Measurements from ENCODE around the gene SOWAHB.

Gene SOWAHB

GRCh38 chr4:76897536-76898384, at the start of gene SOWAHB:
Gene SOWAHB, minus strand, starts transcription at chr4:76898144. Its CDS starts 295 bp downstream, at chr4:76897849.
- in situ Hi-C loops (cut with MboI; ENCODE audit: low sequenced_read_pairs): no loop called here

GRCh38 chr4:76947369-76947768, 49.4 kb upstream of the SOWAHB start:
- in situ Hi-C loops (cut with MboI; ENCODE audit: low sequenced_read_pairs): no loop called here

DNA sequence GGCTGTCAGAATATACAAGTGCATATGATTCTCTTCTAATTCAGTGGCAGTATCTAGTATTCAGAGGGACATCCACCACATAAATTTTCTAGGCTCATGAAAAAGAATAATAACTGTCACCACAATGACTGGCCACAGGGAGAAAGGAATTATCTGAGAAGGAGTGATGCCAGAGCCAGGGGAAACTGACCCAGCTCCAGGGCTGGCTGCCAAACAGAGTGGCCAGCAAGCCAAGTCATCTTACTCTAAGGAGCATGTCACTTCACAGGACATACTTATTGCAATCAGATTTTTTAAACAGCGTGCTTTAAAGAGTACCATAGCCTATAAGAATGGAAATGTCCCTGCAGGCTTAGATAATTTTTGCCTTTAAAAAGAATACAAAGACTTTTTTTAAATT, 45.8 kb upstream of the SOWAHB start:
- in situ Hi-C loops (cut with MboI; ENCODE audit: low sequenced_read_pairs): no loop called here

- in situ Hi-C loops (cut with MboI; ENCODE audit: low sequenced_read_pairs): no loop called here
These were observed 45.2 kb upstream of the SOWAHB start for GRCh38 chr4:76943129-76943620.

GRCh38 chr4:76939184-76939583, 41.2 kb upstream of the SOWAHB start:
- in situ Hi-C loops (cut with MboI; ENCODE audit: low sequenced_read_pairs): no loop called here

DNA sequence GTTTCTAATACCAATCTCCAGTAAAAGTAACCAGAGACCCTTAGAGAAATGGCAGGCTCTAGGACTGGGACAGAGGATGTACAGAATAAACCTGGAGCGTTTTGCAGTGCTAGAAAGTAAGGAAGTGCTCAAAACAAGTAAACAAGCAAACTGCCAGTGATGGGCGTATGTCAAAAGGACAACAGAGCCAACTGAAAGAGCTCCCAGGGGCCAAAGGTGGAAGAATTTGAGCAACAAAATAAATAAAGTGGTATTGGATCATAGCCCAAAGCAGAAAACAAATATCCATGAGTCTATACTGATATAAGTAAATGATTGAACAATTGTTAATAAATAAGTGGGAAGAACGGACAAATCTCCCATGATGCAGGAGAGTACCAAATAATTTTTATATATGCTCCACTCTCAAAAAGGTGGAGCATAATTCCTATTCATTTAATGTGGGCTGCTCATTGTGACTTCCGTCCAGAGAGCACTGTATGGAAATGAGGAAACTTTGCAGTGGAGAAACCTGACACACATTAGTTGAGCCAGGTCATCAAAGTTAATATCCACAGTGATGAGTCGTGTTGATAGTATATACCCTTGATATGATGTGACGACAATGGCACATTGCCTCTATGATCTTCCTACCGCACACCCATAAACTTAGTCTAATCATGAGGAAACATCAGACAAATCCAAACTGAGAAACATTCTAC, 33.8 kb upstream of the SOWAHB start:
- in situ Hi-C loops (cut with MboI; ENCODE audit: low sequenced_read_pairs): no loop called here

DNA sequence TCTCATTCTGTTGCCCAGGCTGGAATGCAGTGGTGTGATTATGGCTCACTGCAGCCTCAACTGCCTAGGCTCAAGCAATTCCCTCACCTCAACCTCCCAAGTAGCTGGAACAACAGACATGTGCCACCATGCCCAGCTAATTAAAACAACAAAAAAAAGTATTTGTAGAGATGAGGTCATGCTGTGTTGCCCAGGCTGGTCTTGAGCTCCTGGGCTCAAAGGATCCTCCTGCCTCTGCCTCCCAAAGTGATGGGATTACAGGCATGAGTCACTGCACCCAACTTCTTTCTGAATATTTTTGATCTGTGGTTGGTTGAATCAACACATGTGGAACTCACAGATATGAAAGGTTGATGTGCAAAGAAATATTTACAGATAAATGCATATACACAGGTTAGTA, 33.1 kb upstream of the SOWAHB start:
- in situ Hi-C loops (cut with MboI; ENCODE audit: low sequenced_read_pairs): no loop called here

DNA sequence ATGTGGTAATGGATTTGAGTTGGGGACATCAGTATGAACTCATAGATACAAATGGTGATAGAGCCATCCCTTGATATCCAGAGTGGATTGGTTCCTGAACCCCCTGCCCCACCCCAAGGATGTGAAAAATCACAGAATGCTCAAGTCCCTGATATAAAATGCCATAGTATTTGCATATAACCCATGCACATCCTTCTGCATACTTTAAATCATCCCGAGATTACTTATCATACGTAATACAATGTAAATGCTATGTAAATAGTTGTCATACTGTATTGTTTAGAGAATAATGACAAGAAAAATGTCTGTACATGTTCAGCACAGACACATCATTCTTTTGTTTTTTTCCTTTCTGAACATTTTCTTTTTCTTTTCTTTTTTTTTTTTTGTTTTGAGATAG, 32.7 kb upstream of the SOWAHB start:
- in situ Hi-C loops (cut with MboI; ENCODE audit: low sequenced_read_pairs): no loop called here

GRCh38 chr4:76926841-76927240, 28.9 kb upstream of the SOWAHB start:
- in situ Hi-C loops (cut with MboI; ENCODE audit: low sequenced_read_pairs): no loop called here

- in situ Hi-C loops (cut with MboI; ENCODE audit: low sequenced_read_pairs): no loop called here
These were observed 25.8 kb upstream of the SOWAHB start for GRCh38 chr4:76923619-76924357.

- in situ Hi-C loops (cut with MboI; ENCODE audit: low sequenced_read_pairs): no loop called here
These were observed 22.8 kb upstream of the SOWAHB start for GRCh38 chr4:76920715-76921114.

DNA sequence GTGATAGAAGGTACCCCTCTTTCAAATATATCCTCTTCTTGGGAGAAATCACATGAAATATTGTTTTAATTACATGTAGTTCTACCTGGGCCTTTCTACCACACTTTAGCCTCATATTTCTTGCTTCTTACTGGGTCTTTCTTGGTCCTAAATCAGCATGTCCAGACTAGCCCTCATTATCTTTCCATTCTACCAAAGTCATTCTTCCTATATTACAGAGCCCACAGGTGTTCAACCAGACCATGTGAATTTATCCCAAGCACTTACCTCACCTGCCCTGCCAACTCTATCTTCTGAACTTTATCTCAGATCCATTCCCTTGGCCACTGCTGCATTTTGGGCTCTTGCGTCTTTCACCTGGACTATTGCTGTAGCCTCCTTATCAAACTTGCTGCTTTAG, 11.8 kb upstream of the SOWAHB start:
- in situ Hi-C loops (cut with MboI; ENCODE audit: low sequenced_read_pairs): no loop called here

DNA sequence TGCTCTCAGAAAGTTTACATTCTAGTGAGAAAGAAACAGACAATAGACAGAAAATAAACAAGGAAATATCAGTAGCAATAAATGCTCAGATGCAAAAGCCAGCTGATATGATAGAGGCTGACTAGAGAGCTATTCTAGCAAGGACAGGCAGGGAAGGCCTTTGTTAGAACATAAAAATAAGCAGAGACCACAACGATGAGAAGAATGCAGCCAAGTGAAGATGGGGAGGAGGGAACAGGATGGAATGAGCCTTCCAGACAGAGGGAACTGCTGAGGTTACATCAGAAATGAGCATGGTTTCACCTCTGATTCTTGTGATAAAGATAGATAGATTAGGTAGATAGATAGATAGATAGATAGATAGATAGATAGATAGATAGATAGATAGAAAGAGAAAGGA, 7.6 kb upstream of the SOWAHB start:
- in situ Hi-C loops (cut with MboI; ENCODE audit: low sequenced_read_pairs): no loop called here

DNA sequence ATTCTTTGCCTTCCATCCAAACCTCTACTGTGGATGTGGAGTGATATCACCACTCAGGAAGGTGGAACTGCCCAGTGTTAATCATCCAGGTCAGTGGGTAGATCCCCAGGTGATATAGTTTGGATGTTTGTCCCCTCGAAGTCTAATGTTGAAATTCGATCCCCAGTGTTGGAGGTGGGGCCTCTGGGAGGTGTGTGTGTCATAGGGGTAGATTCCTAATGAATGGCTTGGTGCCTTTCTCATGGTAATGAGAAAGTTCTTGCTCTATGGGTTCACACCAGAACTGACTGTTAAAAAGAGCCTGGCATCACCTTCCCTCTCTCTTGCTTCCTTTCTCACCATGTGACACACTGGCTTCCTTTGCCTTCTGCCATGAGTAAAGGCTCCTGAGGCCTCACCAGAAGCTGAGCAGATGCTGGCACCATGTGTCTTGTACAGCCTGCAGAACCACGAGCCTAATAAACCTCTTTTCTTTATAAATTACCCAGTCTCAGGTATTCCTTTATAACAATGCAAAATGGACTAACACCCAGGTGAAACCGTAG, 6.8 kb upstream of the SOWAHB start:
- in situ Hi-C loops (cut with MboI; ENCODE audit: low sequenced_read_pairs): no loop called here

DNA sequence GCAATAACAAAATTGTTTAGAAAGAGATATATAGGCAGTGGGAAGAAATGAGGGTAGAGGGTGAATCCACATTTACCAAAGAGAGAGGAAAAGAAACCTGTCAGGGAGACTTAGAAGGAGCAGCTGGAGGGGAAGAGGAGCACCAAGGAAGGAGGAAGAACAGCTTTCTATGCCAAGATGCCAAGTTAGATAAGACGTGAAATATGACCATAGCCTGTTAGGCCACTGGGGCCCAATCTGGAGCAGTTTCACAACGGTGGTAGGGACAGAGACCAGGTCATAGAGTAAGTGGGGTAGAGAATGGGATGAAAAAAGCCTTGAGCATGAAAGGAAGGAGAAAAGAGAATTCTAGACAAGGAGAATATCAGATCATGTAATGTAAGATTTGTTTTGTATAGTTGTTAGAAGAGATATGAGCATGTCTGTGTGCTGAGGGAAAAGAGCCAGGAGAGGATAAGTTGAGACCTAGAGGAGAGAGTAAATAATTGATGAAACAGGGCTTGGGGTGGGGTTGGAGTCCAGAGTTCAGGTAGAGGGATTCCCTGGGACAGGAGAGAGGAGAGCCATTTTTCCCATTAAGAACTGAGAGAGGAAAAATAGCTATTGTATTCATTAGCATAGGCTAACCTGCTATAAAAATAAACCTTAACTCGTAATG, 4.4 kb upstream of the SOWAHB start:
- in situ Hi-C loops (cut with MboI; ENCODE audit: low sequenced_read_pairs): no loop called here

DNA sequence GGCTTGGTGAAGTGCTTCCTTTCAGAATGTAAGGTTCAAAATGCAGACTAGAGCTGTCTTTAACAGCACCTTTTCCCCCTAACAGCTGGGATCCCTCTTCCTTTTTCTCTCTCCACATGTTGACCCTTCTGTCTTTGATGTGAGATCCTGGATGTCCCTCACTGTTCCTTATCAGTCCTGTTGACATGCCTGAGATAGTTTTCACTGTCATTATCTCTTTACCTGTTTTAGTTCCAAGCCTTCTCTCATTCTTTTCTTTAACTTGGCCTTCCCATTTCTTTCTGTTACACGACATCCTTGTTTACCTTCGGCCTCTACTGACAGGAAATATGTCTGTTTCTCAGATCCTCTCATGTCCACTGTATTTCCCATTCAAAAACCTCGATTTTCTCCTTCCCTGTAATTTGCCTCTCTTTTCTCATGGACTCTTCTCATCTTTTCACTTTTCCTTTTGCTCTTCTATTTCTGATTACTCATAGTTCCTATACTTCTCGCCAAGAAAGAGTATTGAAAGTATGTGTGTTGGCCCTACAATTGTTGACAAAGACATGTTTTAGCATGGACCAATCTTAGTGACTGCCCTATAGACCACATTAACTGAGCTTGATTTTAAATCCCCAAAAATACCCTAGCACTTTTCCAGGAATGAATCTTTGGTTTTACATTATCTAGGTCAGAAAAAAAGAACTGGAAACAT, 1.2 kb upstream of the SOWAHB start:
- in situ Hi-C loops (cut with MboI; ENCODE audit: low sequenced_read_pairs): no loop called here

DNA sequence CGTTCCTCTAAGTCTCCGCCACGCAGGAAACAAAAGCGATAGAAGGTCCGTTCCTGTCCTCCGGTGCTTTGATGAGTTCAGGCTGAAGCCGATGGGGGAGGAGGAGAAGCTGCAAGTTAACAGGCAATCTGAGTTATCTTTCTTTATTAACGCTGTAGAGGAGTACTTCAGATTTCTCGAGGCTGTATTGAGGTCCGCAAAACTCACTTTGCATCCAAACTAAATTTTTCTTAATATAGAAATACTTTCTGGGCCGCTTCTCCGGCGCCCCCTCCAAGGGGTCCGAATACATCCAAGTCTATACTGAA, 395 bp upstream of the SOWAHB start:
- in situ Hi-C loops (cut with MboI; ENCODE audit: low sequenced_read_pairs): no loop called here

GRCh38 chr4:76896614-76897535, 1.1 kb downstream of the SOWAHB start:
- in situ Hi-C loops (cut with MboI; ENCODE audit: low sequenced_read_pairs): no loop called here

GRCh38 chr4:76896048-76896447, 1.9 kb downstream of the SOWAHB start:
- in situ Hi-C loops (cut with MboI; ENCODE audit: low sequenced_read_pairs): no loop called here

Data from hTERT RPE-1 (cell line).